Inflammatory macrophage treated with lipopolysaccharide for 4 hours (primary cell): ENCODE results near the gene KDM4C.

Source experiments
- DNase-seq: peaks from one replicate; pipeline ENCODE4 v3.0.0-alpha.2; 2020

Gene KDM4C

DNA sequence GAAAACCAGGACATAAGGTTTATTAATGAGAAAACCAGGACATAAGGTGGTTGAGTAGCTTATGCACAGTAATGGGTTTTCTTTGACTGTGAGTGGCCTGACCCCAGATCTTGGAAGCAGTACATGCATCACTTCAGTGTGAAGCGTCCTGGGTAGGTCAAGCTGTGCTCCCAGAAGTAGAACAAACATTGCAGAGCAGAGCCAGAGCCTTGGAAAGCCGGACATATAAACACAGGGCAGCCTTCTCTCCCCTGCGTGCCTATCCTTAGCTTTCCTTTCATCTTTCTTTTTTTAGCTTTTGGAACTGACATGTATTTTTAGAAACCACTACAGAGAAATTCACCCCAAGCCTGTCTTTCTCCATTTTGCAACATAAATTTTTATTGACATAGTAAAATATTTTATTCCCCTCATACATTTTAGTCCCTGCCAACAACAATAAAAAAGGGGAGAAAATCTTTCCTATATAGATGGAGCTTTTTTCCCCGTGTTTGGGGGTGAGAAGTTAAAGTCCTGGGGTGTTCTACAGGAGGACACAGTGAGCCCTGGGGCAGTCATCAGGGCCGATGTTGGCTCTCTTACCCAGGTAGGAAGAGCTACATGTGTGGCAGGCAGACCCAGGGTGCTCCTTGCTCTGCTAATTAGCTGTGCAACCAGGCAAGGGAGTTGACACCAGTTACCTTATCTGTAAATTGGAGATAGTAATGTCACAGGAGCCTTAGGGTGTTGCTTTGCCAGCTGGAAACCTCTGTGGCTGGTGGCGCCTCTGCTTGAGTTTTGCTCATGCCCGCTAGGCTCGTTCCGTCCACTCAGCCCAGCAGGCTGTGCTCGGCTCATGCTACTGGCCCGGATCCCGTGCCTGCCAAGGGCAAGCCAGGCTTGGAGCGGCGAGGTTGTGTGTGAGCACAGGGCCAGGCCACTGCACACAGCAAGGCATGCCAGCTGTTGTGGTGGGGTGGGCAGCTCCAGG is 389.6 kb downstream of the KDM4C start:
- no peak for DNase-seq

DNA sequence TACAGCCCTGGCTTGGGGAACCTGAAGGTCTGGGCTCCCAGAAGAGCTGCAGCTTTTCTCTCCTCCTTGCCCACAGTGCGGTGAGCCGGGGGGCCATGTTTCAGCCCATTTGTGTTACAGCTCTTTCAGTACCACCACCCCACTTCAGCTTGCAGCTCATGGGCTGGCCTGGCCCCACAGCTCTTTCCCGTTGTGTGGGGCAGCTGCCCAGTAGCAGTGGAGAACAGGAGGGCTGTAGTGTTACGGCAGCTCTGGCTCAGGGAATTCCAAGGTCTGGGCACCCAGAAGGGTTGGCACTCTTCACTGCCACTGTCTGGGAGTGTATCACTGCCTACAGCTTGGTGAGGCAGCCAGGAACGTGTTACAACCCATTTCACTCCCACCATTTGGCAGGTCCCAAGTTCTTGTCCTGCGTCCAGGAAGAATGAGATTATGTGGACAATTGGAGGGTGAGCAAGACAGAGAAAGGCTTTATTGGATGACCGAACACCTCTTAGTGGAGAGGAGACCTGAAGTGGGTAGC is 390.5 kb downstream of the KDM4C start:
- no peak for DNase-seq

DNA sequence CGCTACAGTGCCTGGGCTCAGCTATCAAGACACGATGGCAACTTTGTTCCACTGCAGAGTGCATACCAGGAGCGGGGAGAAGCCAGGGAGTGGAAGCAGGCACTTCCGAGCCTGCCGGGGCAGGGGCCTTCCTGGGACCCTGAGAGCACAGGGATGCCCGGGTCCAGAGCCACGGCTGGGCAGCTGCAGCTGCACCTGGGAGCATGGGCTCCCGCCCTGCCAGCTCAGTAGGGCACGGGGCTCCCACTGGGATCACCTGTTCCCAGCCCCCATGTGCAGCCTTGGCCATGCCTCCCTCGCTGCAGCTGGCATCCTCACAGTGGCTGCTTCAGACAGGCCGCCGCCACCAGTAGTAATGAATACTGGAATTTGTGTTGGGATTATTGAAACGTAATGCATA is 391.5 kb downstream of the KDM4C start:
- no peak for DNase-seq

DNA sequence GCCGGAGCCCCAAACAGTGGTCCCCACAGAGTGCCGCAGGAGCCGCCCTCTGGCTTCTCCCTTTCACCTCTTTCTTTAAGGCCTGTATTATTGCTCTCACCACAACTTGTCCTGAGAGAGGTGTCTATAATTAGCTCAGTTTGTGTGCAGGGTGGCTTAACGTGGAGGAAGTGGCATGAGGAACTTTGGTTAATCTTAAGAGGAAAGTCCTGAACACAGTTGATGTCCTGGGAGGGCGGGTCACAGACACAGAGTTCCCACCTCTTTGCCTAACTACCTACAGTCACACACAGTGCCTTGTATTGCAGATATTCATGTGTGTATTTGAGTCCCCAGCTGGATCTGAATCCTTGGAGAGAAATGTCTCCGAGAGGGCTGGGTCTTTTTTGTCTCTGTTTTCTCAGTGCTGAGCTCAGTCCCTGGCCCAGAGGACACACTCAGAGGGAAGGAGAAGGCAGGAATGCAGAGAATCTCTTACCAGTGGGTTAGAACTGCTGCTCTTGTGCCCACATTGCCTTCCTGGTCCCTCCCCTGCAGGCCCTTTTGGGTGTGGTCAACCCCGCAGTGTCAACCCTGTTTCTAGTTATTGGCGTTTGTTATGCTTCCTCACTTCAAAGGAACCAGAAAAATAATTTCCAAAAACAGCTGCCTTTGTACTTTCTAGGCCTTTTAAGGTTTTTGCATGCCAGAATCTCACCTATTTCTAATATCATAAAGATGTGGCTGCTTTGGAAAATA is 392.5 kb downstream of the KDM4C start:
- DNase-seq: peak; percentile 26

DNA sequence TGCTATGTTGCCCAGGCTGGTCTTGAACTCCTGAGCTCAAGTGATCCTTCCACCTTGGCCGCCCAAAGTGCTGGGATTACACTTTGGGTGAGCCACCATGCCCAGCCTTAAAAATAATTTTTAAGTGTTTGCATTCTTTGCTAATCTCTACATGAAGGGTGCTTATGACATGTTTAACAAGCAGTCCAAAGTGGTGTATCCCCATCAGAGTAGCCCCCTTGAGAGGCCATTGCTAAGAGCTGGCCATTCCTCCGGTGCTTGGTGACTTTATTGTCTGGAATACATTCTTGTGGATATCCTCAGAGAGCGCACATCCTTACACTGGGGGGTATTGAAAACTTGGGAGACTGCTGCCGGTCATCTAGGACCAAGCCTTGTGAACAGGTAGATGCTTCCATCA is 395.4 kb downstream of the KDM4C start:
- DNase-seq: no peak

DNA sequence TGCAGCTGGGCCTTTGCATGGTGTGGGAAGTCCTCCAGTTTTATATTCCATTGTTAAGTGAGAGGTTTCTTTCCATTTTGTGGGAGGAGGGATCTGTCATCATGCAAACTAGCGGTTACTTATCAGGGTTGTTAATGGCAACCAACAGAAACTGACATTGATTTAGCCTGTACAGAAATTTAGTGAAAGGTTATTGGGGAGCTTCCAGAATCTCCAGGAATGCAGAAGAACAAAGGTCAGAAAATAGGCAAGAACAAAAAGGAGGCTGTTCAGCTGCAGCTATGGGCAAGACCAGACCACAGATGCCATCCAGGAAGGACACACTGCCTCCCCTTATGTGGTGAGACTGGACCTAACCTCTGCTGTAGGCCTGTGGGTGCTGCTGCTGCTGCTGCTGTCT is 395.8 kb downstream of the KDM4C start:
- no peak for DNase-seq

DNA sequence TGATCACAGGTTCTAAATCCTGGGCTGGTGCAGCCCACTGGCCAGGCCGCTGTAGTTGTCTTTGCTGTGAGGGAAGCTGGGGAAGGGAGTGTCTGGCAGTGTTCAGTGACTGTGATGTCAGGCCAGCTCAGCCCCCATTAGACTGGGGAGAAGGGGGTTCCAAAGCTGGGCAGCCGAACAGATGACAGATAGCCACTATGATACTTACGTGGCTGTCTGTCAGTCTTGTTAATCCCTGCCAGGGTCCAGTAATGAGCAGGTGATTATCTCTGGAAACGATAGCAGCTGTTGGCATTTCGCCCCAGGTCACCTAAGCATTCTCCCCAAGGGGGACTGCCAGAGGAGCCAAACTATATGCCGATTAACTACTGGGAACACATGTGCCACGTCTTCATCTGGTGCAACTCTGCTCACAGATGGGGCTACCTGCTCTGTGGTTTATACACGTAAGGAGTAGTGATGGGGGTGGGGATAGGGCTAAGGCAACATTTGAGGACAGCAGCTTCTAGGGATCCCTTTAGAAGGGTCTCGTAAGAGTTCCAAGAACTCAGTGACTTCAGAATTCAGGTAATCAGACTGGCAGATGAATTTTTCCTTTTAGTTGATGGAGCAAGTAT is 396.3 kb downstream of the KDM4C start:
- DNase-seq: no peak

DNA sequence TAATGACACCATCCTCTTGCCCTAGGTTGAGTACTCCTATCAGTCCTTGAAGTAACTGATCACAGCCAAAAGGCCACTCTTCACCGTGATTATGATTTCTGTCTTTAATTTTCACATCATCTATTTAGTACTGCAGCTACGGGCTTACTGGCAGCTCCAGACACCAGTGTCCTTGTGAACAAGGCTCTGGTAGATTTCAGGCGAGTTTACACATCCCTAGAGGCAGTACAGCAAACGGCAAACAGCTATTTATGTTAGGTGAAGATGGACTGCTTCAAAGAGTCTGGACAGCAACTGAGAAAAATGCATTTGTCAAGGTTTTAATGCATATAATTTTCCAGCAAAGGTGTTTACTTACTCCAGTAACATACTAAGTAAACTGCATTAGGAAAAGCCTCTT is 396.9 kb downstream of the KDM4C start:
- DNase-seq: no peak

DNA sequence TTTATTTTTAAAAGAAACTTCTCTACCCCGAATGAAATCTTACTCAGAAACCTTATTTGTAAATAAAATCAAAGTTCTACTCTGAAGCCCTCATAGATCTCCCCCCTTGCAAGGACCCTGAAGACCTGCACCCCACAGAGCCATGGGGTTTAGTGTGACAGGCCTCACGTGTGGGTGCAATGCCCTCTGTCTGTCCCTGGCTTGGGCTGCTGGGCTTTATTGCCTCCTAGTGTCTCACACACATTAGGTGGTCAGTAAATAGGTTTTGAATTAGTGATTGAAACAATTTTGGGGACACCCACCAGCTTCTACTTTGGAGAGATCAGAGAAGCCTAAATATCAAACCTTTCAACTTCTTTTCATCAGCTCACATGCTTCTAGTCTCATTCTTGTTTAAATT is 403.7 kb downstream of the KDM4C start:
- DNase-seq: no peak

DNA sequence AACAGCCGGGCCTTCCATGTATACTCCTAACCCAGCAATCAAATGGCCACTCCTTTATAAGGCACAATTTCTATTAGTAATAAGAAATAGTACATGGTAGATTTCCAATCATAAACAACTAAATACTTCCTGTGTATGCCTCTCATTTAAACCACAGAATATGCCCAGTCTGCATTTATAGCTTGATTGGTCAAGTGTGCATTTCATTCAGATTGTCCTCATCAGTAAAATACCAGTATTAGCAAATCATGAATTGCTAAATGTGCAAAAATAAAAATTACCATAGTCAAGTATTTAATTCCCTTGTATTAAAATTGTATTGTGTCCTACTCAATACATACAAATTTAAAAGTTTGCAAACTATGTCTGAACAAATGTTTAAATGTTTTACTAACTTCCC is 406.2 kb downstream of the KDM4C start:
- no peak for DNase-seq

DNA sequence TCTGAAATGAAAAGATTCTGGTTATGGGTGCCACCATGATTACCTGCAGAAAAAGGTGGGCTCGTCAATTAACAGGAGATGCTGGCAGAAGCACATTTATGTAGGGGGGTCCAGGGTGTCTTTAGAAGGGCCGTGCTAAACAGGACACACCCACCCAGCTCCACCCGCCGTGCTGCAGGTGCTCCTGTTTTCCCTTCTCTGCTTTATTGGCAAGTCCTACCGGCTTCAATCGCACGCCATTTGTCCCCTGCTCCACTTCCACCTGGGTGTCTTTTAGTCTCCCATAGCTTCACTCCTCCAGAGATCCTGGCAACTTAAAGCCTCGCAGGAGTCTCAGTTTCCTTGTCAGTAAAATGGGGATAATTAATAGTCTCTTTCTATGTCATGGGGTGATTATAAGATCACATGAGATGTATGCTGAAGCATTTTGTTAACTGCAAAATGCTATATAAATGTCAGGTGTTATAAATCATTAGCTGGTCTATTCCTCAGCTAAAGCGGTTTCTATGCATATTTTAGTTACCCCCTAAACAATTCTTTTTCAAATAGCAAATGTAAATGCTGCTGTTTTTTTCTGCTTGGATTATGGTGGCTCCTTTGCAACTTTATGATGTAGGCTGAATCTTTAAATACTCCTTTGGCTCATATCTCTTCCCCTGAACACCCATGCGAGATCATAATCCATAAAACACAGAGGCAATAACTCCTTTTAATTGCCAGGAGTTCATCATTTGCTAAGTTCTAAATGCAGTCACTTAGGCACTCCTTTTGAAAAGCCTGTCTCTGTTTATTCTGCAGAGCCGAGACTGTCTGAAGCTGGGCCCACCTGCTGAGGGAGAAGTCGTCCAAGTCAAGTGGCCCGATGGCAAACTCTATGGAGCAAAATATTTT is 406.9 kb downstream of the KDM4C start:
- DNase-seq: no peak

DNA sequence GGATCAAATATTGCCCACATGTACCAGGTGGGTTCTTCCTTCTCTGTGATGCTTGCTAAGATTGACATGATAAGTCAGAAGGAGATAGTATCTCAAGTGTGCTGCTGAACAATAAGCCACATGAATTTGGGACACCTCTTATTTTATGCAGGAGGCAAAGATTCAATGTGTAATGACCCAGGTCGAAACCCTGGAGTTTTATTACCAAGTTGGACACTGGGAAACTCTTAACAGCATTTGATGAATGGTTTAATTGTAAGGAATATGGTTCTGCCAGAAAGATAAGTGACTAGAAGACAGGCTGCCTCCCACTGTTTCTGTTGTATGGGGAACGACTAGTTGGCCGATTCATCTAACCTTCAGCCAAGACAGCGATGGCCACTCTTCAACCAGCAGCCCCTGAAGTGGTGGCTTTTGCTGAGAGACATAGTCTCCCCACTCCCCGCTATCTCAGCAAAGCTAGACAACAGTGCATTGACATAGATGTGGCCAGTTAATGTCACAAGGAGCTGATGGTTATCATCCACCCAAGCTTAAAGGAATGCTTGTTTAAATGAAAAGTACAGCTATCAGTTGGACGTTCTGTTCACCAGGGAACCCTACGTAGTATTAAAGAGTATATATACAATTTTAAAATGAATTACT is 407.7 kb downstream of the KDM4C start:
- DNase-seq: no peak

DNA sequence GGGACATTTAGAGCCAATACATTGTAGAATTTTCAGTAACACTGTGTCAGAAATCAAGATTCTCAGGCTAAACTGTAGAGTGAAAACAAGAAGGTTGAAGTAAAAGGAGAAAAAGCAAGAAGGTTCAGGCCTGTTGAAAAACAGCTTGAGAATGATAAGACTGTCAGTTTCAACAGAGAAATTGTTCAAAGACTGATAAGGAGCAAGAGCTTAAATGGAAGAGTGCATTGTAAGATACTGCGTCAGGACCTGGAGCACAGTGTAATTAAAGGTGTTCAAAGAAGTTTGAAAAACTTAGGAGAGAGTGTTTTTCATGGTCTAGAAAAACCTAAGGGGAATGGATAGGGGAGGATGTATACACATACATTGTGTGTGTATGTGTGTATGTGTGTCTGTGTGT is 408.3 kb downstream of the KDM4C start:
- no peak for DNase-seq

DNA sequence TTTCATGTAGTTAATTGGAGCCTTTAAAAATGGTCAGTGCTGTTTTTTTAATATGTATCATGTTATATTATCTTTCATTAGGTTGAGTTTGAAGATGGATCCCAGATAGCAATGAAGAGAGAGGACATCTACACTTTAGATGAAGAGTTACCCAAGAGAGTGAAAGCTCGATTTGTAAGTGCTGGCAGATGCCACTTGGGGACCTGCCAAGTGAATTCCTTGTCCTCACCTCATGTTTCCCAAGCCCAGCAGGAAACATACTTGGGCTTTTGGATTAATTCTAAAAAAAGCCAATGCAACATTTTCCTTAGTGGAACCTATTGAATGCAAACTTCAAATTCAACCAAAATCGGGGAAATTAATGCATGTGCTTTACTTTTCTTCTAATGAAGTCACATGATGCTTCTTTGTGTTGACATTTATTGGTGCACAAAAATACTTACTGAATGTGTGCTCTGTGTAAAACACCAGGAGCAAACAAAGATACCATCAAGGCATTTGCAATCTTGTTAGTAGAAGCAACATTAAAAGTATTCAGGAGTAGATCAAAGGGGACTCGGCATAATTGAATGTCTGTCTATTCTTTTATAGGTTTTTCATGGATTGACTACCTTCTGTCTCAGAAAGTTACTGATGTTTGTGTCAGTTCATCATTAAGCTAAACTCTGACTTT is 412.1 kb downstream of the KDM4C start:
- no peak for DNase-seq

DNA sequence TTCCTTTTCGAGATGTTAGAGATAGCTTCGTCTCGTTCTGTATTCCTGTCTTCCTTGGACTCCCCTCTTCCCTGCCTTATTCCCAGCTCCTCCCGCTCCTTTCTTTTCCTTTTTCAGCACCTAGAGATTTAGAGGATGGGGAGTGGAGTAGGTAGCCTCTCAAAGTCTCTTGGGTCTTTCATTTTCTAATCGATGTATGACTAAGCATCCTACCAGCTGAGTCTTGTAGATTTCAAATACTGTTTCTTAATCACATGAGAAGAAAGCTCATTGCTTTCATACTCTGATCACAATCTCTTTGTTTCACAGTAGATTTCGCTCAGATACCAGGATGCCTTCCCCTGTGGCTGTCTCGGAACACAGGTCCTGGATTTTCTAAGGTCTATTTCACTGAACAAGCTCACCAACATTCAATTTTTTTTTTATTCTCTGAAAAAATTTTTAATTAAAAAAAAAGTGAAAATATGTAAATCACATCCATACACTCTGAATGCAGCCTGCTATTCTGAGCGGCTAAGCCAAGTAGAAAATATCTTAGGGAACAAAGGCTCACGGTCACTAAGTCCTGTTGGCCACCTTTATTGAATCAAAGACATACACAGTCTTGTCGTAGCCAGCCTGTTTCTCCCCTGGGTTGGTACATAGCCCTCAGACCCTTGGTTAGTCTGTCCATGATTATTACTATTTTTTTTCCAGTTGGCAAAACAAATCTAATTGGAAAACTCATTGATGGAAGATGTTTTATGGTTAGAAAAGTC is 413.8 kb downstream of the KDM4C start:
- DNase-seq: no peak

DNA sequence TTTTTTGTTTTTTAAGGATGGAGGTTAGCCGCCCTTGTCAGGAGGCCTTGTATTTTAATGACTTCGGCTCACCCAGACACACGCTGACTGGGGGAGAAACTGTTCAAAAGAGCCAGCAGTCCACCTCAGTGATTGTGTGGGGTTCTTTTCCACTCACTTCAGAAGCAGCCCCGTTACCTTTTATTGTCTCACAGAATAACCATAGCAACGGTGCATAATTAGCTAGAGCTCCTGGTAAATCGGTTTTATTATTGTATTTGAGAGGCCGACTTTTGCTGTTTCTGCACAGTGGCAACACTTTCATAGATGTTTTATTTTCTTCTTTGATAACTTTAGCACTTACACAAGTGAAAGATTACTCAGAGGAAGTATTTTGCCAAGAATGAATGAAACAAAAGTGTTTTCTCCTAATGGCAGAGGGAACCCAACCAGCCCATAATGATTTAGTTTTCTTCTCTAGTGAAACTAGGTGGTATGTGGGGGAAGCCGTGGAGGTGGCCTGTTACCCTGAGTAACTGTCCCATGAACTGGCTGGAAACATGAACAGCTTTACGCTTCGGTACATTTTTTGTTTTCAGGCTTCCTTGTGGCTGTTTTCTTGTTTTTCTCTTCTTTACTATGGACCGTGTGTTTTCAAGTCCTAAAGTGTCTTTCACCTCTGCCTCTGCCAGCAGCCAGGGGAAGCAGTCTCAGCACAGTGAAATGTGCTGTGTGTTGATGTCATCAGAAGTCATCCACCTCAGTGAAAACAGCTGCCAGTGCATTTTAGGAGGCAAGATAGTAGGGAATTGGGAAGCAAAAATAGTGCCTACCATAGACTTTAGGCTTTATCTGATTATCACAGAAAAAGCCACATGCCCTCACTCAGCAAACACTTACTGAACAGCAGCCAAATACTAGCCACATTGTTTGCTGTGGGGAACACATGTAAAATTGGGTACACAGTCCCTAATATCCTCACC is 414.7 kb downstream of the KDM4C start:
- no peak for DNase-seq

DNA sequence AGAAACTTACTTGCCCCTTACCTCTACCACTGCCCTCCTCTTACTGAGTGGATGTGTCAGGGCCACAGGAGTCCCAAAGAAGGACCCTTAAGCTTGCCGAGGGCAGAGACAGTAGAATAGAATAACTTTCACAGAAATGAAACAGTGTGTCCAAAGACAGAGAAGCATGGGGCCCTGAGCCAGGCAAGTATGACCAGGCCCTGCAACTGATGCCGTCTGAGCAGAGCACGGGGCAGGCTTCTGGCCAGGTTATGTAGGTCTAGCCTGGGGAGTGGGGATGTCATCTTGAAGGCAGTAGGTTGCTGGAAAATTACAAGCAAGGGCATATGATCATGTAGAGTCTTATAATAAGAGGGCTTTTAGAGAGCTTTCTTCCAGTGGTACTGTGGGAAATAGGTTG is 415.4 kb downstream of the KDM4C start:
- DNase-seq: no peak

DNA sequence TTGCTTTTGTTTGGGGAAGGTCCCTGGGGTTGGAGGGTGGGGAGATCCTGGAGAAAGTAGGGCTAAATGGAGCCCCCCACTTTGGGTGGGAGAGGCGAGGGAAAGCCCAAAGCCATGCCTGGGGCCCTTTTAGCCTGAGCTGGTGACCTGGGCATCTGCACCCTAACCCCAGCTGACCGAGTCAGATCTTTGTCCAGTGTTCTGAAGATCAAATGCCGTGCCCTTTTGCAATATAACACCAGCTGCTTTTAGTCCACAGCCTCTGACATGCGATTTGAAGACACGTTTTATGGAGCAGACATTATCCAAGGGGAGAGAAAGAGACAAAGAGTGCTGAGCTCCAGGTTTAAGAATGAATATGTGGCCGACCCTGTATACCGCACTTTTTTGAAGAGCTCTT is 416.5 kb downstream of the KDM4C start:
- no peak for DNase-seq

DNA sequence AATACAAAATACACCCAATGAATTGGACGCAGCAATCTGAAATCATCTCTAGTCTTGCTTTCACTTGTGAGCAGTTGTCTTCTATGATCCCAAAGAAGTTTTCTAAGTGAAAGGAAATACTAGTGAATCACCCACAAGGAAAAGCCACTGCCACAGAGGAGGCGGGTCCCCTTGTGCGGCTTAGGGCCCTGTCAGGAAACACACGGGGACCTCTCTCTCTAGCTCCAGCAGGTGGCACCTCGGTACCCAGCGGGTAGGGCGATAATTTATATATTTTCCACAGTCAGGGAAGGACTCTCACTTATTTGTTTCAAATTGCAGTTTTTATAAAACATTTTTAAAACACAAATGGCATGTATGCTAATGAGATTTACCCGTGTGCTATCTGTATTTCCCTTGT is 417.1 kb downstream of the KDM4C start:
- no peak for DNase-seq
